Stomach (tissue), 9 donors: ENCODE results near the gene EXOSC5. TPM values are rescaled to one million over a fixed set of nuclear protein-coding genes. Genes with fewer than 3 reads are reported as not detected.

Experiments used
- DNase-seq, 2 donors: peaks; one replicate each; pipeline versions ENCODE4 v3.0.0 to v3.0.0-alpha.2; 2013 to 2019
- H3K27ac ChIP-seq, 5 donors: fragments of 200-600 bp in 4 of 5; sonication (generic) in 4 of 5; one replicate each; pipeline ENCODE4 v1.5.1; 2013 to 2019; ENCODE audit warnings: mild to moderate bottlenecking in 1 of 5, moderate library complexity in 1 of 5
- H3K27me3 ChIP-seq, 3 donors: fragments of 200-600 bp; sonication (generic); one replicate each; pipeline ENCODE4 v1.5.1; 2017 to 2019; ENCODE audit warnings: mixed run types in 1 of 3
- H3K36me3 ChIP-seq, 4 donors: fragments of 200-600 bp; sonication (generic); 1 replicate in 3 of 4; 2 replicates in 1 of 4; pipeline ENCODE4 v1.5.1; 2016 to 2019
- H3K4me1 ChIP-seq, 4 donors: fragments of 200-600 bp; sonication (generic); one replicate each; pipeline ENCODE4 v1.5.1; 2016 to 2019
- H3K4me3 ChIP-seq, 4 donors: fragments of 200-600 bp; sonication (generic) in 3 of 4; one replicate each; pipeline ENCODE4 v1.5.1; 2016 to 2019; ENCODE audit warnings: mild to moderate bottlenecking in 1 of 4
- H3K9me3 ChIP-seq, 4 donors: fragments of 200-600 bp; sonication (generic); one replicate each; pipeline ENCODE4 v1.5.1; 2016 to 2019
- CTCF ChIP-seq, 7 experiments: fragments of 450-650 bp in 4 of 7; fragments of 200-600 bp in 3 of 7; sonication (generic) in 3 of 7; IDR thresholded peaks; one replicate each; pipeline ENCODE4 v1.5.1; 2016 to 2019; ENCODE audit warnings: antibody characterized with exemption in 7 of 7, control low read depth in 2 of 7, mild to moderate bottlenecking in 1 of 7
- EP300 ChIP-seq: sonication (generic); formaldehyde crosslinking; IDR thresholded peaks from one replicate; pipeline ENCODE4 v1.6.1; 2017; ENCODE audit warnings: antibody characterized with exemption
- POLR2A ChIP-seq, 4 donors: fragments of 450-650 bp; IDR thresholded peaks; one replicate each; pipeline ENCODE4 v1.6.1; 2016; ENCODE audit warnings: antibody characterized with exemption in 4 of 4, control low read depth in 2 of 4, mild to moderate bottlenecking in 1 of 4, moderate library complexity in 1 of 4
- POLR2AphosphoS5 ChIP-seq, 3 donors: sonication (generic); formaldehyde crosslinking; IDR thresholded peaks; one replicate each; pipeline ENCODE4 v1.6.1; 2016; ENCODE audit warnings: antibody characterized with exemption in 3 of 3
- WGBS, 5 donors: extraction: QIAGEN DNeasy Blood & Tissue Kit in 3 of 5; methylation state at CpG; one replicate each; pipeline versions ENCODE4 v1.1.5 to v1.1.7; 2013 to 2018; 5-methylcytosine and 5-hydroxymethylcytosine counted together
- intact Hi-C: fragments of 100-400 bp; cut with DNase I; formaldehyde crosslinking; loops from one replicate; pipeline ENCODE4 v1.15.1; 2023; ENCODE audit warnings: low total_unique reads
- polyA plus RNA-seq, 3 donors: library from polyadenylated mRNA; stranded (reverse); fragments of 200-250 nt; gene quantifications; one replicate each; pipeline ENCODE4 v1.2.3, GENCODE V29; 2013
- total RNA-seq, 5 donors: library from RNA; depleted of rRNA; stranded (reverse); fragments of >200 nt; gene quantifications; one replicate each; pipeline versions ENCODE4 v1.1.0 to v1.2.3, GENCODE V29; 2014 to 2016
- donor health status: healthy with polysubstance abuse.
- donor health status: Bipolar disorder and iron deficiency.
- donor health status: healthy.

Gene EXOSC5
- total and polyA plus RNA-seq, 8 donors: 4.8 to 131 (median 23.9) TPM

DNA sequence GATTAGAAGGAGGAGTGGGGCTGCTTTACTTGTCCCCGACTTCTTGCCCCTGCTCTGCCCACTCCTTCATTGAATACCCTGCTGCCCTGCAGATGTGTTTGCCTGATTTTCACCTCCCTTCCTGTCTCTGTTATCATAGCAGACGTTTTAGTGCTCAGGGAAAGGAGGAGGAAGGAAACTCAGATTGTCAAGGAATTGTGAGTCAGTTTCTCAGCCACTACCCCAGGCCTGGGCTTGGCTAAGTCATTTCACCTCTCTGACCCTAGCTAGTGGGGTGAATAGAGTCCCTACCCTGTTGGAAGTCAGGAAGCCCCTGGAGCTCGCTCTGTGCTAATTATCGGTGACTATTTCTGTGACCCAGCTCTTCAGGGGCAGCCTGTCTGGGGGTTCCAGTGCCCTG is 4.3 kb upstream of the EXOSC5 start:
- Histone ChIP-seq H3K4me1 (peaks cover 10 to 59% (median 33%) of the 10 kb centered on the region in 4 donors), H3K4me3 (no peak overlapping the region), H3K9me3 (no peaks in the 10 kb centered on the region), H3K27ac (no peak overlapping the region), H3K36me3 (peaks cover 0 to 32% (median 19%) of the 10 kb centered on the region in 4 donors), H3K27me3 (no peaks in the 10 kb centered on the region)
- intact Hi-C loops: no loop called here
- WGBS, 5 donors: 67 to 78% (median 70%) methylated on average over 4 of the region's 4 CpGs
- TF ChIP-seq EP300 (no peak), CTCF (IDR thresholded peaks at IDR 0.05) (no peak), POLR2AphosphoS5 (IDR thresholded peaks at IDR 0.05) (no peak), POLR2A (IDR thresholded peaks at IDR 0.05) (no peak)
- no peak for DNase-seq

DNA sequence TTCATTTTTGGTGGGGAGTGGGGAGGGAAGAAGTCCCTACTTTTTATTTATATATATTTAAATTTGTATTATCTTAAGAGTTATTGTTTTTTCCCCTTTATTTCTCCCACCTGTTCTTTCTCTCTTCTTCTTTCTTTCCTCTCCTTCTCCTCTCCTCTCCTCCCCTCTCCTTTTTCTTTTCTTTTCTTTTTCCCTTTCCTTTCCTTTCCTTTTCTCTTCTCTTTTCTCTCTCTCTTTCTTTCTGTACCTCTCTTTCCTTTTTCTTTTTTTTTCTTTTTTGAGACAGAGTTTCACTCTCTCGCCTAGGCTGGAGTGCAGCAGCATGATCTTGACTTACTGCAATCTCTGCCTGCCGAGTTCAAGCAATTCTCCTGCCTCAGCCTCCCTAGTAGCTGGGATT is 2.4 kb upstream of the EXOSC5 start:
- intact Hi-C loops: no loop called here

GRCh38 chr19:41399091-41399490 is 1.9 kb upstream of the EXOSC5 start:
- Histone ChIP-seq H3K36me3 (peaks cover 0 to 32% (median 17%) of the 10 kb centered on the region in 4 donors), H3K4me3 (peak overlapping the region in 3 of 4 donors; percentile 68 to 92 (median 81)), H3K27me3 (no peaks in the 10 kb centered on the region), H3K9me3 (no peaks in the 10 kb centered on the region), H3K4me1 (peaks cover 10 to 56% (median 42%) of the 10 kb centered on the region in 4 donors), H3K27ac (no peak overlapping the region)
- 55 to 70% (median 65%) methylated on average over 3 of the region's 3 CpGs for WGBS, 5 donors
- DNase-seq: no peak
- TF ChIP-seq EP300: no peak
- TF ChIP-seq POLR2AphosphoS5 (IDR thresholded peaks at IDR 0.05): no peak
- no peak for TF ChIP-seq CTCF (IDR thresholded peaks at IDR 0.05)
- TF ChIP-seq POLR2A (IDR thresholded peaks at IDR 0.05): no peak
- intact Hi-C loops: no loop called here

More for the DNA sequence above, 2.4 kb upstream of the EXOSC5 start:
- Histone ChIP-seq H3K27me3 (no peaks in the 10 kb centered on the region), H3K36me3 (peaks cover 0 to 32% (median 17%) of the 10 kb centered on the region in 4 donors), H3K27ac (no peak overlapping the region), H3K4me3 (no peak overlapping the region), H3K9me3 (no peaks in the 10 kb centered on the region), H3K4me1 (peaks cover 10 to 56% (median 42%) of the 10 kb centered on the region in 4 donors)
- DNase-seq: no peak
- TF ChIP-seq CTCF (IDR thresholded peaks at IDR 0.05) (no peak), POLR2A (IDR thresholded peaks at IDR 0.05) (no peak), EP300 (no peak), POLR2AphosphoS5 (IDR thresholded peaks at IDR 0.05) (no peak)
- WGBS, 5 donors: 87 to 98% (median 89%) methylated on average over 2 of the region's 2 CpGs

GRCh38 chr19:41398598-41398997 is 1.4 kb upstream of the EXOSC5 start:
- H3K27ac ChIP-seq: peak overlapping the region in 3 of 5 donors; percentile 87 to 88 (median 88)
- 29 to 44% (median 33%) methylated on average over 3 of the region's 3 CpGs for WGBS, 5 donors
- no peaks in the 10 kb centered on the region for H3K9me3 ChIP-seq
- H3K27me3 ChIP-seq: no peaks in the 10 kb centered on the region
- peak overlapping the region; percentile 68 to 92 (median 82) for H3K4me3 ChIP-seq
- peaks cover 10 to 51% (median 40%) of the 10 kb centered on the region in 4 donors for H3K4me1 ChIP-seq
- intact Hi-C loops: no loop called here
- peaks cover 0 to 28% (median 16%) of the 10 kb centered on the region in 4 donors for H3K36me3 ChIP-seq
- no peak for DNase-seq
- TF ChIP-seq POLR2A (IDR thresholded peaks at IDR 0.05): no peak
- TF ChIP-seq CTCF (IDR thresholded peaks at IDR 0.05): no peak
- TF ChIP-seq POLR2AphosphoS5 (IDR thresholded peaks at IDR 0.05): no peak
- TF ChIP-seq EP300: no peak
